K562 (cell line): ENCODE results near the gene ZBTB32. TPM values are rescaled to one million over a fixed set of nuclear protein-coding genes. Genes with fewer than 3 reads are reported as not detected.

Experiments
- ARNT ChIP-seq, 2 experiments: fragments of 450-650 bp; IDR thresholded peaks; 2 replicates each; pipeline ENCODE4 v1.6.1; 2016; ENCODE audit warnings: mild to moderate bottlenecking in 1 of 2
- BRCA1 ChIP-seq, 2 experiments: fragments of 450-650 bp in 1 of 2; sonication (generic) in 1 of 2; formaldehyde crosslinking in 1 of 2; IDR thresholded peaks; 2 replicates each; pipeline versions ENCODE4 v1.5.0 to v1.6.1; 2017 to 2020; ENCODE audit warnings: mild to moderate bottlenecking in 1 of 2, missing genetic modification reagents in 1 of 2
- C11orf30 ChIP-seq: fragments of 450-650 bp; IDR thresholded peaks from 2 replicates; pipeline ENCODE4 v1.6.1; 2016; ENCODE audit warnings: low read depth, mild to moderate bottlenecking
- ESRRA ChIP-seq: fragments of 450-650 bp; IDR thresholded peaks from 2 replicates; pipeline ENCODE4 v1.6.1; 2014; ENCODE audit warnings: low read depth, mild to moderate bottlenecking, moderate library complexity, borderline replicate concordance
- IFI16 ChIP-seq: fragments of 250-450 bp; sonication (Bioruptor Pico); IDR thresholded peaks from 2 replicates; pipeline ENCODE4 v2.1.2; 2022; ENCODE audit warnings: mild to moderate bottlenecking, inconsistent platforms
- MED1 ChIP-seq: sonication (generic); formaldehyde crosslinking; IDR thresholded peaks from 2 replicates; pipeline ENCODE4 v1.8.1; 2023; ENCODE audit warnings: missing genetic modification reagents, borderline replicate concordance
- PTBP1 ChIP-seq: fragments of 200-400 bp; formaldehyde crosslinking; IDR thresholded peaks from 2 replicates; pipeline ENCODE4 v1.6.1; 2017; ENCODE audit warnings: low read depth, low read length
- SMARCA4 ChIP-seq: fragments of 450-650 bp; IDR thresholded peaks from 2 replicates; pipeline ENCODE4 v1.6.1; 2016
- TCF3 ChIP-seq: sonication (generic); formaldehyde crosslinking; IDR thresholded peaks from 2 replicates; pipeline ENCODE4 v1.4.0; 2020; ENCODE audit warnings: mild to moderate bottlenecking, missing genetic modification reagents
- ZEB2 ChIP-seq: fragments of 450-650 bp; IDR thresholded peaks from 2 replicates; pipeline ENCODE4 v1.6.1; 2016
- ZNF263 ChIP-seq: sonication (generic); formaldehyde crosslinking; IDR thresholded peaks from 2 replicates; pipeline ENCODE4 v1.8.0; 2022; ENCODE audit warnings: mild to moderate bottlenecking, missing genetic modification reagents, borderline replicate concordance
- ZNF274 ChIP-seq: IDR thresholded peaks from 2 replicates; pipeline ENCODE4 v1.6.1; 2011; ENCODE audit warnings: low read depth, mild to moderate bottlenecking, low read length, moderate library complexity, borderline replicate concordance
- polyA plus RNA-seq, 8 experiments: library from polyadenylated mRNA; depleted of rRNA in 4 of 8; stranded (reverse) in 5 of 8; unstranded in 3 of 8; fragments of >200 nt; fragmentation: Nextera tagmentation in 2 of 8; fragmentation: Illumina TruSeq in 1 of 8; extraction: Ambion mirVana in 2 of 8; extraction: Trizol in 1 of 8; gene quantifications; 2 replicates each; pipeline versions ENCODE4 v1.2.1 to v1.2.3, GENCODE V29; 2011 to 2014; ENCODE audit warnings: inconsistent platforms in 1 of 8, missing spikeins in 1 of 8
- total RNA-seq, 7 experiments: library from RNA; depleted of rRNA in 6 of 7; stranded (reverse); fragments of >200 nt in 6 of 7; fragmentation: Illumina TruSeq in 2 of 7; extraction: Trizol in 2 of 7; gene quantifications; 2 replicates each; pipeline versions ENCODE4 v1.2.1 to v1.2.3, GENCODE V29; 2011 to 2021; ENCODE audit warnings: low replicate concordance in 1 of 7
- TF ChIP-seq, protein P1 (sequence below): fragments of 250-450 bp; sonication (Bioruptor Pico); IDR thresholded peaks from 2 replicates; pipeline ENCODE4 v1.8.0; 2022; ENCODE audit warnings: moderate library complexity, mild to moderate bottlenecking, inconsistent platforms
- TF ChIP-seq, protein P2 (sequence below): sonication (generic); formaldehyde crosslinking; IDR thresholded peaks from 2 replicates; pipeline ENCODE4 v1.8.0; 2023; ENCODE audit warnings: mild to moderate bottlenecking, missing genetic modification reagents
- TF ChIP-seq, protein P3 (sequence below): fragments of 250-450 bp; sonication (Bioruptor Pico); IDR thresholded peaks from 2 replicates; pipeline ENCODE4 v1.4.0; 2020
- TF ChIP-seq, protein P4 (sequence below): IDR thresholded peaks from 2 replicates; pipeline ENCODE4 v1.6.1; 2011; ENCODE audit warnings: borderline replicate concordance, low read depth, mild to moderate bottlenecking, moderate library complexity, low read length; ENCODE audit not compliant: insufficient read depth, poor library complexity, severe bottlenecking
- TF ChIP-seq, protein P5 (sequence below): fragments of 250-450 bp; sonication (Bioruptor Pico); IDR thresholded peaks from 2 replicates; pipeline ENCODE4 v1.4.0; 2020

Gene ZBTB32
- total and polyA plus RNA-seq, 9 of the 15 experiments (the other 6 are each of a cell fraction or from before 2014, with no cell fraction given): 0.20 TPM; not detected in 8

DNA sequence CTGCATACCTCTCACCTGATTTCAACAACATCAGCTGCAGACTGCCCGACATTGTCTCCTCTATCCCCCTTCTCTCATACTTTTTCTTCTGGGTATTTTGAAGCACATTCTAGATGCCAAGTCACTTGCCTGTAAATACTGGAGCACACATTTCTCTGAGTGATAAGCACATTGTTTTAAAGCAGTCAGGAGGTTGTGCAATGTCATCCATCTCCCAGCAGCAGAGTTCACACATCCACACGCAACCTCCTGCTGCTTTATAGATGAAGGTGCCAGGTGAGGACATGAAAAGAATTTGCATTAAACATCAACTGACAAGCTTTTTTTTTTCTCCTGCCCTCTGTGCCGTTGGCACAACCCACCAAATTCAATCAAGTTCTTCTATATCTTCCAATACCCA is 32.5 kb upstream of the ZBTB32 start (continued):
- TF ChIP-seq, protein P1, sequence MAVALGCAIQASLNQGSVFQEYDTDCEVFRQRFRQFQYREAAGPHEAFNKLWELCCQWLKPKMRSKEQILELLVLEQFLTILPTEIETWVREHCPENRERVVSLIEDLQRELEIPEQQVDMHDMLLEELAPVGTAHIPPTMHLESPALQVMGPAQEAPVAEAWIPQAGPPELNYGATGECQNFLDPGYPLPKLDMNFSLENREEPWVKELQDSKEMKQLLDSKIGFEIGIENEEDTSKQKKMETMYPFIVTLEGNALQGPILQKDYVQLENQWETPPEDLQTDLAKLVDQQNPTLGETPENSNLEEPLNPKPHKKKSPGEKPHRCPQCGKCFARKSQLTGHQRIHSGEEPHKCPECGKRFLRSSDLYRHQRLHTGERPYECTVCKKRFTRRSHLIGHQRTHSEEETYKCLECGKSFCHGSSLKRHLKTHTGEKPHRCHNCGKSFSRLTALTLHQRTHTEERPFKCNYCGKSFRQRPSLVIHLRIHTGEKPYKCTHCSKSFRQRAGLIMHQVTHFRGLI: no peak
- TF ChIP-seq SMARCA4: peak; percentile 94
- TF ChIP-seq ESRRA: no peak
- TF ChIP-seq, protein P2, sequence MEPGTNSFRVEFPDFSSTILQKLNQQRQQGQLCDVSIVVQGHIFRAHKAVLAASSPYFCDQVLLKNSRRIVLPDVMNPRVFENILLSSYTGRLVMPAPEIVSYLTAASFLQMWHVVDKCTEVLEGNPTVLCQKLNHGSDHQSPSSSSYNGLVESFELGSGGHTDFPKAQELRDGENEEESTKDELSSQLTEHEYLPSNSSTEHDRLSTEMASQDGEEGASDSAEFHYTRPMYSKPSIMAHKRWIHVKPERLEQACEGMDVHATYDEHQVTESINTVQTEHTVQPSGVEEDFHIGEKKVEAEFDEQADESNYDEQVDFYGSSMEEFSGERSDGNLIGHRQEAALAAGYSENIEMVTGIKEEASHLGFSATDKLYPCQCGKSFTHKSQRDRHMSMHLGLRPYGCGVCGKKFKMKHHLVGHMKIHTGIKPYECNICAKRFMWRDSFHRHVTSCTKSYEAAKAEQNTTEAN (CRISPR knock-in tag): no peak
- TF ChIP-seq IFI16 (CRISPR knock-in tag): no peak
- TF ChIP-seq ZEB2: peak; percentile 91
- peak; percentile 81; a peak in 2 of 4 replicates for TF ChIP-seq ARNT (IDR thresholded peaks at IDR 0.05)
- TF ChIP-seq PTBP1: no peak
- TF ChIP-seq ZNF263 (CRISPR knock-in tag): no peak
- TF ChIP-seq ZNF274: no peak
- no peak for TF ChIP-seq BRCA1 (IDR thresholded peaks at IDR 0.05)
- TF ChIP-seq BRCA1 (CRISPR knock-in tag; IDR thresholded peaks at IDR 0.05): no peak
- TF ChIP-seq C11orf30: peak; percentile 92
- no peak for TF ChIP-seq MED1
- TF ChIP-seq, protein P3, sequence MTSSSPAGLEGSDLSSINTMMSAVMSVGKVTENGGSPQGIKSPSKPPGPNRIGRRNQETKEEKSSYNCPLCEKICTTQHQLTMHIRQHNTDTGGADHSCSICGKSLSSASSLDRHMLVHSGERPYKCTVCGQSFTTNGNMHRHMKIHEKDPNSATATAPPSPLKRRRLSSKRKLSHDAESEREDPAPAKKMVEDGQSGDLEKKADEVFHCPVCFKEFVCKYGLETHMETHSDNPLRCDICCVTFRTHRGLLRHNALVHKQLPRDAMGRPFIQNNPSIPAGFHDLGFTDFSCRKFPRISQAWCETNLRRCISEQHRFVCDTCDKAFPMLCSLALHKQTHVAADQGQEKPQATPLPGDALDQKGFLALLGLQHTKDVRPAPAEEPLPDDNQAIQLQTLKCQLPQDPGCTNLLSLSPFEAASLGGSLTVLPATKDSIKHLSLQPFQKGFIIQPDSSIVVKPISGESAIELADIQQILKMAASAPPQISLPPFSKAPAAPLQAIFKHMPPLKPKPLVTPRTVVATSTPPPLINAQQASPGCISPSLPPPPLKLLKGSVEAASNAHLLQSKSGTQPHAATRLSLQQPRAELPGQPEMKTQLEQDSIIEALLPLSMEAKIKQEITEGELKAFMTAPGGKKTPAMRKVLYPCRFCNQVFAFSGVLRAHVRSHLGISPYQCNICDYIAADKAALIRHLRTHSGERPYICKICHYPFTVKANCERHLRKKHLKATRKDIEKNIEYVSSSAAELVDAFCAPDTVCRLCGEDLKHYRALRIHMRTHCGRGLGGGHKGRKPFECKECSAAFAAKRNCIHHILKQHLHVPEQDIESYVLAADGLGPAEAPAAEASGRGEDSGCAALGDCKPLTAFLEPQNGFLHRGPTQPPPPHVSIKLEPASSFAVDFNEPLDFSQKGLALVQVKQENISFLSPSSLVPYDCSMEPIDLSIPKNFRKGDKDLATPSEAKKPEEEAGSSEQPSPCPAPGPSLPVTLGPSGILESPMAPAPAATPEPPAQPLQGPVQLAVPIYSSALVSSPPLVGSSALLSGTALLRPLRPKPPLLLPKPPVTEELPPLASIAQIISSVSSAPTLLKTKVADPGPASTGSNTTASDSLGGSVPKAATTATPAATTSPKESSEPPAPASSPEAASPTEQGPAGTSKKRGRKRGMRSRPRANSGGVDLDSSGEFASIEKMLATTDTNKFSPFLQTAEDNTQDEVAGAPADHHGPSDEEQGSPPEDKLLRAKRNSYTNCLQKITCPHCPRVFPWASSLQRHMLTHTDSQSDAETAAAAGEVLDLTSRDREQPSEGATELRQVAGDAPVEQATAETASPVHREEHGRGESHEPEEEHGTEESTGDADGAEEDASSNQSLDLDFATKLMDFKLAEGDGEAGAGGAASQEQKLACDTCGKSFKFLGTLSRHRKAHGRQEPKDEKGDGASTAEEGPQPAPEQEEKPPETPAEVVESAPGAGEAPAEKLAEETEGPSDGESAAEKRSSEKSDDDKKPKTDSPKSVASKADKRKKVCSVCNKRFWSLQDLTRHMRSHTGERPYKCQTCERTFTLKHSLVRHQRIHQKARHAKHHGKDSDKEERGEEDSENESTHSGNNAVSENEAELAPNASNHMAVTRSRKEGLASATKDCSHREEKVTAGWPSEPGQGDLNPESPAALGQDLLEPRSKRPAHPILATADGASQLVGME (CRISPR knock-in tag): no peak
- TF ChIP-seq, protein P4, sequence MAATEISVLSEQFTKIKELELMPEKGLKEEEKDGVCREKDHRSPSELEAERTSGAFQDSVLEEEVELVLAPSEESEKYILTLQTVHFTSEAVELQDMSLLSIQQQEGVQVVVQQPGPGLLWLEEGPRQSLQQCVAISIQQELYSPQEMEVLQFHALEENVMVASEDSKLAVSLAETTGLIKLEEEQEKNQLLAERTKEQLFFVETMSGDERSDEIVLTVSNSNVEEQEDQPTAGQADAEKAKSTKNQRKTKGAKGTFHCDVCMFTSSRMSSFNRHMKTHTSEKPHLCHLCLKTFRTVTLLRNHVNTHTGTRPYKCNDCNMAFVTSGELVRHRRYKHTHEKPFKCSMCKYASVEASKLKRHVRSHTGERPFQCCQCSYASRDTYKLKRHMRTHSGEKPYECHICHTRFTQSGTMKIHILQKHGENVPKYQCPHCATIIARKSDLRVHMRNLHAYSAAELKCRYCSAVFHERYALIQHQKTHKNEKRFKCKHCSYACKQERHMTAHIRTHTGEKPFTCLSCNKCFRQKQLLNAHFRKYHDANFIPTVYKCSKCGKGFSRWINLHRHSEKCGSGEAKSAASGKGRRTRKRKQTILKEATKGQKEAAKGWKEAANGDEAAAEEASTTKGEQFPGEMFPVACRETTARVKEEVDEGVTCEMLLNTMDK: no peak
- peak; percentile 92 for TF ChIP-seq TCF3 (CRISPR knock-in tag)
- TF ChIP-seq, protein P5, sequence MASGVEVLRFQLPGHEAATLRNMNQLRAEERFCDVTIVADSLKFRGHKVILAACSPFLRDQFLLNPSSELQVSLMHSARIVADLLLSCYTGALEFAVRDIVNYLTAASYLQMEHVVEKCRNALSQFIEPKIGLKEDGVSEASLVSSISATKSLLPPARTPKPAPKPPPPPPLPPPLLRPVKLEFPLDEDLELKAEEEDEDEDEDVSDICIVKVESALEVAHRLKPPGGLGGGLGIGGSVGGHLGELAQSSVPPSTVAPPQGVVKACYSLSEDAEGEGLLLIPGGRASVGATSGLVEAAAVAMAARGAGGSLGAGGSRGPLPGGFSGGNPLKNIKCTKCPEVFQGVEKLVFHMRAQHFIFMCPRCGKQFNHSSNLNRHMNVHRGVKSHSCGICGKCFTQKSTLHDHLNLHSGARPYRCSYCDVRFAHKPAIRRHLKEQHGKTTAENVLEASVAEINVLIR (CRISPR knock-in tag): no peak
